HG03521 (cell line): ENCODE results near the gene LIMCH1.

Experiments used
- ATAC-seq: cut with Tn5 transposase; IDR thresholded peaks from one replicate; pipeline ENCODE4 v1.9.1; 2021; ENCODE audit warnings: mild to moderate bottlenecking, moderate library complexity; ENCODE audit not compliant: unreplicated experiment

The LIMCH1 gene

DNA sequence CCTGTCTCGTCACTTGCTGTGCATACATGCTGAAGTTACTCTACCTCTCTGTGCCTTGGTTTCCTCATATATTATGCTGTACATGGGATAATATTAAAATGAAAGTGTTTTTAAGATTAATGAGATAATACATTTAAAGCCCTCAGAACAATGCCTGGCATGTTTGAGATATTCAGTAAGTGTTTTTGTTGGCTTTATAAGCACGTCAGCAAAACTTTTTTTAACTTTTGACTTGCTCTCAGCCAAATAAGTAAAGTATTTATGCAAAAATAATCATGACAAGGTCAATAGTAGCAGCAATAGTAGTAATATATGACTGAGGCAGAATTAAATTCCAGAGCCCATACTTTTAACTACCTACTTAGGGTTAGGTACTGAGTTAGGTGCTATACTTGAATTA lies 29.2 kb downstream of the LIMCH1 start:
- no peak for ATAC-seq

DNA sequence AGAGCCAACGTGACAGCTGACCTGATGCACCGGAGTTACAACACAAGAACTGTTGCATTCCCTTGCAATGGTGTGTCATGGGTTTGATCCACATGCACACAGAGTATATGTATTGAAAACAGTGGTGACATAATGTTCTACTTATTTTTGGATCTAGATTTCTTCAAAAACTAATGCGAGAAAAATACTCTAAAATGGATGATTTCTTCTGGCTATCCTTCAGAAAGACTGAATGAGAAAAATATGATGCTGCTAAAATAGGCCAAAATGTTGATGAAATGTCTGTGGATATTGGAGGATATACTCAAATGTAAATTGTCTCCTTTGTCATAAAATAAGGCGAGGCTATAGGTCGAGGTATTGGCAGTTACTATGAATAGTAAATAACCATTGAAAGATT lies 30.4 kb downstream of the LIMCH1 start:
- no peak for ATAC-seq

DNA sequence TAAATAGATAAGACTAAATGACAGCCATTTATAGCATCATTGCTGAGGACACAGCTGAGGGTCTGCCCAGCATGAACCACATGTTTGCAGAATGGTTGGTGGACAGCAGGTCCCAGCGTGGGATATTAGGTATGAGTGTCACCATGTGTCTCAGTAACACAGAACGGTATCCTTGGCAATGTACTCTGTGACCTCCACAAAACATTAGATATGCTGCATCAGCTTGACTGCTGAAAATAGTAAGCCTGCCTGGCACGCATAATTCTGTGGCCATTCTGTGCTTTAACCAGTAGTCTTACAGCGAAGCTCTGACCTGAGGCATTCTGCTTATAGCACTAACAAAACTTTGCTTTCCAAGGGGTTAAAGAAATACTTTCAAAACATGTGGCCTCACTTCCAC lies 32.0 kb downstream of the LIMCH1 start:
- ATAC-seq = no peak

DNA sequence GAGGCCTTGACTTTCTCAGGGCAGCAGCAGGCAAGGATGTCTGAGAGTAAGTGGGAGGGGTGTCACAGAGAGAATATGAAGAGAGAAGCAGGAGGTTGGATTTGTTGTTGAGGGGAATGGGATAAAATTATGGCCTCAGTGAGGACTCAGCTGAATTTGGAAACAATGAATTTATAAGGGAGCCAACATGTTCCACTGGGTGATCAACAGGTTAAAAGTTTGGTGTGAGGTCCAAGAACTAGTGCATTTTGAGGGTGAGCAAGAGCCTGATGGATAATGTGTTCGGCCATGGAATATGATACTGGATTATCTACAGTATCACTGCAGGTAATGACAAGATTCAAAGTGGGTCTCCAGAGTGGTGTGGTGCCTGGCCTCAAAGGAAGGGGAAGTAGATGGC lies 33.5 kb downstream of the LIMCH1 start:
- ATAC-seq = no peak

DNA sequence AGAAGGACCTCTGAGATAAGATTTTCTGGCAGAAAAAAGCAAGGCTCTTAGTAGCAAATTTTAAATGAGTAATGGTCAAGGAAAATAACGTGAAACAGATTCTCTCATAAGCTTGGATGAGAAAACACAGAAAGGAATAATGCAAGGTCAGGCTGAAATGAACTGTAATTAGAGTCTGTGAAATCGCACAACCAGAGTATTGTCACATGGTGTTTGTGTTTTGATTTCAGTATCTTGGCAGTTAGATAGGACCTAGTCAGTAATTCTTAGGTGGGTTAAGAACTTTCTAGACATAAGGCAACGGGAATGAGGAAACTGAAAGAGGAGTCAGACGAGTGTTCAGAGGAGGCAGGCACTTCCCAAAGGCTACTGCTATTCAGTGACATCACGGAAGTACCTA lies 34.6 kb downstream of the LIMCH1 start:
- ATAC-seq = no peak

DNA sequence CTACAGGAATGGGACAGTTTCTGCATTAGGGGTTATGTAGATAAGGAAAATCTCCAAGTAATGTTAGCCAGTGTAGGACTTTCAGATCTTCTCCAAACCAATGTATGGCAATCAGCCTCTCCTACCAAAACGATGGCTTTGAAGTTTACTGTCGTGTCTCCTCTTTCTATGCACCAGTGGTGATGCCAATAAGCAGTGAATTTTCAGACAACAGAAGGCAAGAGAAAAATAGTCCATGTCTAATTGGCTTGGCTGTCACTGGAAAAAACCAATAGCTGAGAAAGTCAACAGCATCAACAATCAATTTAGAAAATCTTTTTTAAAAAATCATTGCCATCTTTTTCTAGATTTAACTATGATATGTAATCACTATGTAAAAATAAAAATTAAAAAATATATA lies 35.0 kb downstream of the LIMCH1 start:
- ATAC-seq = no peak

DNA sequence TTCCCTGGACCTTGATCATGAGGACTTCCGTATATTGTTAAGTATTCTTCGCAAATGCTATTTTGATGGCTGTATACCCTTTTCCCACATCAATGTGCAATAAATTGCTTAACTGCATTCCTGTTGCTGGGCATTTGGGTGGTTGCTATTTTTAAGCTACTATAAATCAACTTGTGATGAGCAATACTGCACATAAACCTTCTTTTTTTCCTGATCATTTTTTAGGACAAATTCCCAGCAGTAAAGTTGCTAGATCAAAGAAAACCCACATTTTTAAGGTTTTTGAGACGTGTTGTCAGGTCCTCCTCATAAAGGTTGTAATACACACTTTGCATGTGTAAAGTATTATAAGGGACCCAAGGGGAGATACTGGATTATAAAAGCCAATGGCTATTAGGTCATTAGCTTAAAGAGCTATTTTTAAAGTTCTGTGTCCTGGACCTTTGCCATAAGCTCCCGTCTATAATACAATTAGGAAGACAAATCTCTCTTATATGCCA lies 35.6 kb downstream of the LIMCH1 start:
- ATAC-seq = no peak

DNA sequence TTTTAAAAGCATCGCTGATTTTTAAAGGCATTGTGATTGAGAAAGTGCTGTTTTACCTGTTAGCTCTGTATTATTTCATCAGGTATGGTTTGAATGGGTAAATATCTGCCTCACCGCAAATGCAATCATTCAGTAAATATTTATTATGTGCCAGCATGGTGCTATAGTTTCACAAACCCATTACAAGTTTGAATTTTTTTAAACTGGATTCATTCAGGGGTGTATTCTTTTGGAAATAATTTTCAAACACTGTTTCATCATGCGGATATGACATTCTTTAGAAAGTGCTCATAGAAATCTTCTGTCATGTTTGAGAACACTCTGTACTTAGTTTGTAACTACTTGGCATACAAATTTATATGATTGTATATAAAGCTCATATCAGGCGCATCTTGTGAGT lies 37.2 kb downstream of the LIMCH1 start:
- ATAC-seq = no peak

DNA sequence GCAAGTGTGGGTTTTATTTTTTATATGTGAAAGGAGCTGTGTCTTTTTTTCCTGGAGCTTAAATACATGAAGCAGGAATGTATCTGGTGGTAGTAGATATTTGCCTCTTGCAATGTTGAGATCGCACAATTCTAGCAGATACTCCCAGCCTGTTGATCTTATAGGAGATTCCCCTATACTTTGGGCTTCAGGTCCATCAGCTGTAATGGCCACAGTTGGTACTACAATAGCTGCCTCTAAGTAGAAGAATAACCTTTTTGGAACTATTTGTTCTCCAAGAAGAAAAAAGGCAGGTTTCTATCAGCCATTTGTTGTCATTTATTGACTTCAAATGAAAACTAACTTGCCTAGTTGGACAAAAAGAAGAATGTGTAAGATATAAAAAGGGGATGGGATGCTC lies 37.7 kb downstream of the LIMCH1 start:
- ATAC-seq = no peak

DNA sequence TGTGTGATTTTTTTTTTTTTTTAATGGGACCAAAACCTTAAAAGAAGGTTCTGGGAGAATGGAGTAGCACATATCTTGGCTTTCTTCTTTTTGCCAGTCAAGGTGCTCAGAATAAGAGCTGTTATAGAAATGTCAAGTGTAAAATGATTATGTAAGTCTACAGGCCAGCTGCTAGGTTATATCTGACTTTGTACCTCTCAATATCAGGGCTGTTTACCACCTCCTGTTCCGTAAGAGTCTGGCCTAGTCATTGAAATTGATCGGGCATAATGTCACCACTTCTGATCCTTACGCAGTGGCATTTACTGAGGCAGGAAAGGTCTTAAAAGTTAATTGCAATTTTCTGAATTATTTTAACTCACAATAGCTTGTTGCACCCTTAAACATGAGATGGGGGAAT lies 41.1 kb downstream of the LIMCH1 start:
- no peak for ATAC-seq

DNA sequence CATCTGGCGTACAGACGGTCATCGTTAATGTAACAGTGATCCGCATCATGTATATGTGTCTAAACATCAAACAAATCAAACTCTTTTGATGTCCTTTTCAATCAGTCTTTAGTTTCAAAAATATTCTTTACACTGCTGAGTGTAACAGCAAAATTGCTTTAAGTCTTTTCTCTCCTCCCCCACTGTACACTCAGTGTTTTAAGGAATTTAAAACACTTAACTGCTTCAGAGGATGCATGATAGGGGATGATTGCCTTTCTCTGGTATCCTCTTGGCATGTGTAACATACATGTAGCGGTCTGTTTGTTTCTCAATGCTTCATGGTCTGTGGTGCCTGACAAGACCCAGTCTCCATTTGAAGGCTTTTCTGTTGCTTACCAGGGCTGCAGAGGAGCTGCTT lies 41.6 kb downstream of the LIMCH1 start:
- ATAC-seq = no peak

DNA sequence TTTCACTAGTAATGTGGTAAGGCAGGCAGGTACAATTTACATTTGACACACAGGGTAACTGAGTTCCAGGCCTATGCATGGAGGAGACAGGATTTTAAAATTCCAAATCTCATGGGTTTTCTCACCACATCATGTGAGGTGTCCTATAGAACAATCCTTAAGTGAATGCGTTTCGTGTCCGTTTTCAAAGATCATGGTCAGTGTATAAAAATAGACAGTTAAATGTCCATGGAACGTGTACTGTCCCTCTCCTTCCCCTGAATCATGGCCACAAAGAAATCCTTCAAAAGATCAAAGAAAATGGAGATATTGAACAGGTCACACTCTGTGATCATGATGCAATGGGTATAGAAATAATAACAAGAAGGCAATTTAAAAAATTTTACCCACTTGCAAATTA lies 42.0 kb downstream of the LIMCH1 start:
- ATAC-seq = no peak

DNA sequence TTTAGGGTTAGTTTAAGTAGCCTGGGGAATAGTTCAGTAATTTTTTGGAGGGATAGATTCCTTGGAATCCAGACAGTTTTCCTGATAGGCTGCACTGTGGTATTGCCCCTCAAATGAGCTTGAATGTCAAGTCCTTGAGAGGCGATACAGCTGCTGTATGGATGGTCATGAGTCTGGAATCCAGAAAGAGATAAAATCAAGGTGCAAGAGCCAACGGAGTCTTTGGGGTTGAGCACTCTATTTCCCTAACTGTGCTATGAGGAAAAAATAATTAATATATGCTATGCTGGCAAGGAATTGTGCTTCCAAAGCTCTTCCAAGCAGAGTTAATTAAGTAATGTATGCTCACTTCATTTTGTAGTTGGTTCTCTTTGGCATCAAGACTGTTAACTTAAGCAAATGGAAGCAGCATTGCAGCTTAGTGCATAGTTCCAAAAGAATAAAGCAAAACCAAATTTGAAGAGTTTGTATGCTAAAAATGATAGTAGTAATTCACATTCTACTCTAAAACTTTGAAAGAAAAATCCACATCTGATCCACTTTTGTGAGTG lies 48.8 kb downstream of the LIMCH1 start:
- ATAC-seq = no peak

DNA sequence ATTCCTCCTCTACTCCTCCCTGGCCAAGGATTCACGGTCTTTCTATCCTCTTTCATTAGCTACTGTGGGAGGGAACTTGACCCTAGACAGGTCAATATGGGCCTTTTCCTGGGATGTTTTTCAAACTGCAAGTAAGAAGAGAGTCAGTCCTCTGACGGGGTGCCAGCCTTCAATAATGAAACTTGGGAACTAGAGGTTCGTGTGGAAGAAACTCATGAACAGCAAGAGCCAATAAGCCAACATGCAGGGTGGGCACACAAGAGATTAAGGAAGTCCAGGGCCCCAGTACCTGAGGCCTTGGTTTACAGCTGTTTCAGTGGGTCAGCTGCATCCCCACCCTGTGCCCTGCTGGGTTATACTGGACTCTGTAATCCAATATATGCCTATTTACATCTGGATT lies 49.3 kb downstream of the LIMCH1 start:
- ATAC-seq = no peak

DNA sequence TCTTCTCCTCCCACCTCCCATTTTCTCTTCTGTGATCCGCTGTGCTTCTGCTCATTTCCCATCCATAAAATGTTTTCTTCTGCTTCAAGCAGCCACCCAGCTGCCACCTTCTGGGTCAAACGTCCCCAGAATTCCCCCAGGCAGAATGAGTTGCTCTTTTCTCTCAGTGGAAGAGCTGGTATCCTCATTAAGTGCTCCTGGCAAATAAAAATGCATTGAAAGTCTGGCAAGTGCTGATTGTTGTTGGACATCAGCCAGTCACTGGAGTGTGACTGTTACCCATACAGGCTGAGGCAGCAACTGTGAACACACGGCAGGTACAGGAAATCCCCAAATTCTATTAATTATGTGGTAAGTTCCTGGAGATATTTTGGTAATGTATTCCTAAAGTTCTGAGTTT lies 52.6 kb downstream of the LIMCH1 start:
- ATAC-seq = no peak

DNA sequence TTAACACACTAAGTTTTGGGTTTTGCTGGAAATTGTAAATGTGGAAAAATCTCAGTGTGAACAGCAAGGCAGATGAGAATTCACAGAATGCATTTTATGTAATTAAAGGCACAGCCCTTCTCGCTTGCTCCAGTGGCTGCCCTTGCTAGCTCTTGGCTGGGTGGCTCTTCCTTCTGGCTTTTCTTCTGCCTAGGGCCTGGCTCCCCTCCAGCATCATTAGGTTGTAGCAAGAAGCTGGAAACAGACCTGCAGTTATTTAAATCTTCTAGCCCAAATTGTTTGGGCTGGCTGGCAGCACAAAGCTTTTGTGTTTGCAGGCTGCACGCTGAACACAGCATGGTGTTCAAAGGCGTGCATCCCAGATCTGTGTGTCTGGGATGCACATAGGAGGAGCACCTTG lies 56.5 kb downstream of the LIMCH1 start:
- no peak for ATAC-seq

DNA sequence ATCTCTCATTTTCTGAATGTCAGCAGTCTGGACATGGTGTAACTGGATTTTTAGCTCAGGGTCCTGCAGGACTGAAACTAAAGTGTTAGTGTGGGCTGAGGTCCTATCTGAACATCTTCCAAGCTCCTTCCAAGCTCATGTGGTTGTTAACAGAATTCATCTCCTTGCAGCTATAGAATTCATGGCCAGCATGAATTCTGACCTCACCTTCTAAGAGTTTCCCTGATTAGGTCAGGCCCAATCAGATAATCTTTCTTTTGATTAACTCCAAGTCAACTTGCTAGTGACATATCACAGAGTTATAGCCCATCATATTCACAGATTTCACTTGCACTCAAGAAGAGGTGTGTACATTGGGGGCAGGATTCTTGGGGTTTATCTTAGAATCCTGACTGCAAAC lies 59.5 kb downstream of the LIMCH1 start:
- ATAC-seq = no peak

DNA sequence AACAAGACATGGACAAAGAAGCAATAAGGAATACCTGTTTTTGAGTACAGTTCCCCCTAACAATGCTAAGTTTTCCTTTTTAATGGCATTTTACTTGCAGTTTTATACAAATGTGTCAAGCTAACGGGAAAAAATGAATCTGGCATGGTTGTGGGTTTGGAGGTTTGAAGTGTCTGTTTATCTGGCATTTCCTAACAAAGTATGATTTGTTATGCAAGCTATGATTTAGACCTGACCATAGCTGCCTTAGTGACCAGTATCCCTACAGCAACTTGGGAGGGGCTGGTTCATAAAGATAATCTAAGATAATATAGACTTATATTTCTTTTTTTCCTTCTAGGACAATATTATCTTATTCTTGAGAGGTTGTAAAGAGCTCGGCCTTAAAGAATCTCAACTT lies 60.6 kb downstream of the LIMCH1 start:
- no peak for ATAC-seq

DNA sequence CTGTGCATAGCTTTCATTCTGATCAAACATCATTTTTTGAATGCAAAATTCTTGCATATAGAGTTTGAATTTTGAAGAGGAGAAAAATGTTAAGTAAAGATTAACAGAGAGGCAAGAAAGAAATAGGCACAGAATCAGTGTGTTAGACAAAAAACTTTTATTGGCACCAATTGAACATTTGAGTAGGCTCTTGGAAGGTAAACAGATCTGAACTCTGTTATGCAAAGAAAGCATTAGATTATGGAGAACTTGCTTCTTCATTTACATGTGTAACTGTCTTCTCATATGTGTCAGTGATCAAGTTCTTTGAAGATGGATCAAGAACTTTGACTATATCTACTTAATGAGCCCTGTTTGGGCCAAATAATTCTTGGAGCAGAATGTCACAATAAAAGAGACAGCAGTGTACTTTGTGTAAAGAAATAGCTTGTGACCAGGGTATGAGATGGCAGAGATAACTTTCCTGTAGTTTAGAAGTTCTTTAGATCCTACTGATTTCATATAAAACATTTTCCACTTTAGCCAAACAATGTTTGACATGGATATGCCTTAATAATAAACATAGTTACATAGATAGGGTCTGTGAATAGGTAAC lies 61.3 kb downstream of the LIMCH1 start:
- no peak for ATAC-seq

DNA sequence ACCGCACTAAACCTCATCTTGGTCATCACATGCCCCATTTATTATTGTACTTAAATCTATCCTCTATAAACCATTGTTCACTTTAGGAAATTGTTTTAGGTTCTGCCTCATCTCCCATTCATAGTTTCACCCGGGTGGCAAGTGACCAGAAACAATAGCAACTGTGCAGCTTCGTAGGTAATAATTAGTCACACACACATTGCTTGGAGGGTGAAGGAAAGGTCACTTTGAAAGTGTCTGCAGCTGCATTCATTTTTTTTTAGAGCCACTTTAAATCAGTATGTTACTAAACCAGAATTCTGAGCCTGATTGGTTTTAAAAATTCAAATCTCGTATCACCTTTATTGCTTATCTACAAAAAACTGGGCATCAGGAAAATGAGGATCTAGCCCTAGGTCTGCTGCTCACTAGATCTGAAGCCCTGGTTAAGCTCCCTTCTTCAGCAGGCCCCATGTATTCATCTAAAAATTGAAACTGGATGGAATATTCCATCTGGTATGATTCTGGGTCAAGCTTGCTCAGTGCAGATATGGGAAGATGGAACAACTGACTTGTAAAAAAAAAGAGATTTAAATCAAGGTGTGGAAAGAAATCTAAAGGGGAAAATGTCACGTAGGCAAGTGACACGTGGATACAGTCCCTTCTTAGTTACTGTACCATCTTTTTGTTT lies 62.4 kb downstream of the LIMCH1 start:
- ATAC-seq = no peak

DNA sequence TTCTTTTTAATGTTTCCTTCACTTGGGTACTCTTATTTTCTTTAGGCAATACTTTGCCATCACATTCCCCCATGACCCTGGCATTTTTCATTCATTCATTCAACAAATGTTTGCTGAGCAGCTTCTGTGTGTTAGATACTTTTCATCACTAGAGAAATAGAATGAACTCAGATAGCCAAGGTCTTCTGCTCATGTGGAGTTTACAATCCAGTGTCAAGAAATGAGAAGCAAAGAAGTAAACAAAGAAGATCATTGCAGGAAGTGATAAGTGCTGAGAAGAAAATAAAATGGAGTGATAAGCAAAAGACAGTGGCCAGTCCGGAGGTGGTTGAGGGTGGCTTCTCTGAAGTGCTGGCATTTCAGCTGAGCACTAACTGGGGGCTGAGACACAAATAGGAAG lies 63.1 kb downstream of the LIMCH1 start:
- no peak for ATAC-seq

DNA sequence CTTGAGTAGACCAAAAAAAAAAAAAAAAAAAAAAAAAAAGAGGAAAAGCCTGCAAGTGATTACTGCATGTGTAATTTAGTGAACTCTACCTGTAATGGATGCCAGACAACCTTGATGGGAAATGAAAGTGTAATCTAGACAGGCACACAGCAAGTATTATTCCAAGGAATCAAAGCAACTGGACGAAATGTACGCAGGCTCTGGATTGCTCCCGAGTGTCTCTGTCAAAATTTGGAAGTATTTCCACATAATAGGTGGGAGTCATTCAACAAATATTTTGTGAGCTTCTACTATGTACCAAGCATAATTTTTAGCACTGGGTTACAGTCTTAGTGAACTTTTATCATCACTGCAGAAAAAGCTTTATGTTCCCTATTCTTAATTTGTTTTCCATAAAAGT lies 64.2 kb downstream of the LIMCH1 start:
- no peak for ATAC-seq
